IPS-11a (cell line): ENCODE data around the gene LRRC4B.

ENCODE experiments used
- H3K4me3 ChIP-seq: one replicate; pipeline ENCODE4 v1.5.1; 2013; ENCODE audit warnings: low read depth, low read length, control low read depth

The LRRC4B gene

DNA sequence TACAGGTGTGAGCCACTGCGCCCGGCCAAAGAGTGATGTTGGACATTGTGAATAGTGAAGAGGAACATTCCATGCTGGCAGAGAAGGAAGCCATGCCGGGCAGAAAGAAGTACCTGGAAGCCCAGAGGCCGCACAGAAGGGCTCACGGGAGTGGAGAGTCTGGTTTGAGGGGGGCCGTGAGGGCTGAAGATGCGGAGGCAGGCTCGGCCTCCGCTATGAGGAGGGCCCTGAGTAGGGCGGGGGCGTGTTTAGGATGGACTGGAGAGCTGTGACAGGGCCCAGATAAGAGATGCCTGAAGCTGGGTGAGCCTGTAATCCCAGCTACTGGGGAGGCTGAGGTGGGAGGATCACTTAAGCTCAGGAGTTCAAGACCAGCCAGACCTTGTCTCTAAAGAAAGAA, 58.9 kb downstream of the LRRC4B start:
- no peak overlapping the region for H3K4me3 ChIP-seq

DNA sequence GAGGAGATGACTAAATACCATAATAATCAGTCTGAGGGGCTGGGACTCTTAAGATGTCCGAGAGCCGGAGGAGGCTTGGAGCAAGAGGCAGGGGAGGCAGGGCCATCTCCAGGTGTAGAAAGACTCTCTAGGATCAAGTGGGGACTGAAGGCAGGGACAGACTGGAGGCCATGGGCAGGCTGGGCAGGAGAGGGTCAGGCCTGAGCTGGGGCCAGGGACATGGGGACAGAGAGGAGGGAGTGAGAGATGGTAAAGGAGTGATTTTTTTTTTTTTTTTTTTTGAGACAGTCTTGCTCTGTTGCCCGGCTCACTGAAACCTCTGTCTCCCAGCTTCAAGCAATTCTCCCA, 59.4 kb downstream of the LRRC4B start:
- H3K4me3 ChIP-seq: no peak overlapping the region

DNA sequence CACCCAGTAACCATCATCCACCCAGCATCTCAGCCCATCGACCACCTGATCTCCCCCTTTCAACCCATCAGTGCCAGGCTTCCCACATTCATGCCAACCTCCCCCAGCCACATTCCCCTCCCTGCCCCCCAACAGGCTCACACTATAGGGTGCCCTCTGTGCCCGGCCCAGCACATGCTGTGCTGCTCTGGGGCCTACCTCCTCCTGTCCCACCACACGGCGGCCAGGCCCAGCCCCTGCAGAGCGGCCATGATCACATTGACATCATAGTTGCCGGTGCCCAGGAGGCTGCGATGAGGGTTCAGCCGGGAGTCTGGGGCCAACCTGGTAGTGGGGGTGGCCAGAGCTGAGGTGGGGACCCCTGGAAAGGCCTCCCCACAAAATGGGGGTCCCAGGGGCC, 60.9 kb downstream of the LRRC4B start:
- no peak overlapping the region for H3K4me3 ChIP-seq

DNA sequence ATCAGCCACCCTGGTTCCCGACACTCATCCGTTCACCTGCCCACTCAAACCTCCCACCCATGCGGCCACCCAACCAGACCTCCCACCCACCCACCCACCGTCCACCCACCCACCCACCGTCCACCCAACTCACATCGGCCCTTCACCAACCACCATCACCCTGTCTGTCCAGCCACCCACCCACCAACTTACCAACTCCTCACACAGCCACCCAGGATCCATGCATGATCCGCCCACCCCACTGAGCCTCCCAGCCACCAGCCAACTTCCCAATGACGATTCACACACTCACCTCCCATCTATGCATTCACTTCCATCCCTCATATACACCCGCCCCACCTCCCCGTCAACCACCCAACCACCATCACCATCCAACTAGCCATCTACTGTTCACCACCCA, 61.5 kb downstream of the LRRC4B start:
- H3K4me3 ChIP-seq: no peak overlapping the region

DNA sequence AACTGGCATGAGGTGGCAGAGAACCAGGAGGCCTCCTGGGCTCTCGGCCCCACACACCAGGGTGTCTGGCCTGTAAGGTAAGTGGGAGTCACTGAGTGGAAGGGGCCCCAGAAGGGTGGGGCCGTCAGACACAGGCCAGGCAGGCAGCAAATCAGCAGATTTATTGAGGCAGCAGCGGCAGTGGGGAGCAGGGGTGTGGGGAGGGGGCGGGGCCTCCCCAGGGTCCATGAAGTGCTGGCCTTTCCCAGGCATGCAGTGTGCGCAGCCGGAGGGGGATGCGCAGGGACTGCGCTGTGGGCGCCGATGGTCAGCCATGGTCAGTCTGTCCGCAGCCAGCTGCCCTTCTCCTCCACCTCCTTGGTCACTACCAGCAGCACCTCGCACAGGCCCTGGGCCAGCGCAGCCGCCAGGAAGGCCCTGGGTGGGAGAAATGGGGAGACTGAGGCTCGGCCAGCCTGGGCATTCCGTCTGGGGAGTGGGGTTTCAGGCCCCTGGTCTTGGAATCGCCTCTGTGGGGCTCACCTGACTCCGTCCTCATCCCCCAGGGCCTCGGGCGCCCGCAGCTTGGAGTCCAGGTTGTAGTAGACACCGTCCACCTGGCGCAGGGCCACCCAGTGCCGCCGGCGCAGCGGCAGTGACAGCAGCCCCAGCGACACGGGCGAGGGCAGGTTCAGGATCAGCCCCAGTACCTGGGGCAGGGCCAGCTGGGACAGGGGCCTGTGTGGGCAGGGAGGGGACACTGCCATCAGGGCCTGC, 62.2 kb downstream of the LRRC4B start:
- no peak overlapping the region for H3K4me3 ChIP-seq

DNA sequence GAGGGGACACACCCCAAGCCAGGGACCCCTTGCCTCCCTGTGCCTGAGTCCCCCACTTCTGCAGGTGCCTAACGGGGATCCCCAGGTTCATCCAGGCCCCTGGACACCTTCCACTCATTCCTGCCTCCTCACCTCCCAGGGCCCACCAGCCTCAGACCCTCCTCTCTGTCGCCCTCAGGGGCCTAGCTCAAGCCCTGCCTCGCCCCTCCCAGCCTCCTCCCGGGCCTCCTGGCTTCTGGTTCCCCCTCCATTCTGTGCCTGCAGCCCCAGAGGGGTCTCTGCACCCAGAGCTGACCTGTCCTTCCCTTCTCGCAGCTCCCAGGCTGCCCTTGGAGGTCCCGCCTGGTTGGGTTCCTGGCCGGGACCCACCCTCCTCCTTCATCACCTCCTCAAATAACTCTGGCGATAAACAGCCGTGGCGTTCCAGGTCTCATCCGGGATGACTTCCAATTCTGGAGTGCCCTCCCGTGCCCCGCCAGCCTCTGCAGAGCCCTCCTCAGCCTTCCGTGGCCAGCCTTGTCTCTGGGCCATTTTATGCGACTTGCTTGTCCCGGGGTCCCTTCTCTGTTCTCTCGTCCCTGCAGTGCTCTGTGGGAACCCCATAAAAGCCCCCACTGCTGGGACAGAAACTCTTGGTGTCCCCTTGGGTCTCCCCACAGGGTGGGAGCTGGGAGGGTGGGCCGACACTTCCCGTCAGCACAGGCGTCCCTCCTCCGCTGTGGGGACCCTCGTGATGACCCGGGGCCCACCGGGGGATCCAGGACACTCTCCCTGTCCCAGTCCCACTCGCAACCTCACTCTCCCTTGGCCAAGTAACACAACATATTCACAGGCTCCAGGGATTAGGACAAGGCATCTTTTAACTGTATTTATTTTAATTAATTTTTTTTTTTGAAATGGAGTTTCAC, 66.4 kb downstream of the LRRC4B start:
- no peak overlapping the region for H3K4me3 ChIP-seq

DNA sequence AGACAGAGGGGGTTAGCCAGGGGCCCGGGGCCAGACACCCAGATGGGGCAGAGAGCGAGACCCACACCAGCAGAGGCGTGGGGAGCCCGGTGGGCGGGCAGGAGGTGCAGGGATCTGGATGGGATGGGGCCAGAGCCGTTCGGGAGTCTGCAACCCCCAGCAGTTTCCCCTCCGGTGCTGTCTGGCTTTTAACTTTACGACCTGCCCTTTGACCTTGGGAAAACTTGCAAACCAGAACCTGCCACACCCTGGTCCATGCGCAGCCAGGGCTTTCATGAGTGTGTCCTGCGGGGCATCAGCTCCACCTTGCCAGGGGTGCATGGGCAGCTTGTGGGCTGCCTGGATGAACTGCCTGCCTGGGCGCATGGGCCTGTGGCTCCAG, 67.1 kb downstream of the LRRC4B start:
- no peak overlapping the region for H3K4me3 ChIP-seq

DNA sequence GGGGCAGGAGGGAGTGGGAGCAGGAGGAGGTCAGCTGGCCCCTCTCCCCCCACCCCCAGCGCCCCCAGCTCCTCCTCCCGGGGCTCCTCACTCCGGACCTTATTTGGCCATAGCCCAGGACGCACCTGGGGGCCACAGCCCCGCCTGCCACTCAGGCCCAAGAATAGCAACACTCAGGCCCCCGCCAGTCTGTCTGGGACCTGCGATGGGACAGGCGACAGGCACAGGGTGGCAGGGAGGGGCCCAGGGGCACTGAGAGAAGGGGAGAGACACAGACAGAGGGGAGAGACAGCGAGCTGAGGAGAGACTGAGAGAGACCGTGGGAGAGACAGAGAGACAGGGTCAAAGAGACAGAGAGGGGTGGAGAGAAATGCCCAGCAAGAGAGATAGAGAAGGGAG, 67.5 kb downstream of the LRRC4B start:
- H3K4me3 ChIP-seq: no peak overlapping the region

DNA sequence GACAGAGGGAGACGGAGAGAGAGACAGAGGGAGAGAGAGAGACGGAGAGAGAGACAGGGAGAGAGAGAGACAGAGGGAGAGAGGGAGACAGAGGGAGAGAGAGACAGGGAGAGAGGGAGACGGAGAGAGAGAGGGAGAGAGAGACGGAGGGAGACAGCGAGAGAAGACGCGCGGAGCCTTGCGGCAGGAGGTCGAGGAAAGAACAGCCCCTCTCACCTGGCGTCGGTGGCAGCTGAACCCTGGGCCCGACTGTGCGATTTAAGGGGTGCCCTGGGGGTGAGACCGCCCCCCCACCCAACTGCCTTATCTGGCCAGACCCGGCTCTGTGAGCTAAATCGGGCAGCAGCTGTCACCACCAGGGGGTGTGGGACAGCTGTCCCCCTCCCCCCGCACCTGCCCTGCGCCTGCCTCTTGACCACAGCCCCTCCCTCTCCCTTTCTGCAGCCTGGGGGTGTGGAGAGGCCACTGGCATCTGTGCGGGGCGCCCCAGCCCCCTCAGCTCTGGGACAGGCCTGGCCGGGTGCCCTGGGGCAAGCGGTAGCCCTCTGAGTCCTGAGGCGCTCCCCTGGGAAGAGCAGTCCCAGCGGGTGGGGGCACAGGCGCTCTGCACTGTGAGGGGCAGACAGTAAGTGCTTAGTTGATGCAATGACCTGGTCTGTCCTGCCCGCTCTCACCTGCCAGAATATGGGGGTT, 68.0 kb downstream of the LRRC4B start:
- H3K4me3 ChIP-seq: no peak overlapping the region

DNA sequence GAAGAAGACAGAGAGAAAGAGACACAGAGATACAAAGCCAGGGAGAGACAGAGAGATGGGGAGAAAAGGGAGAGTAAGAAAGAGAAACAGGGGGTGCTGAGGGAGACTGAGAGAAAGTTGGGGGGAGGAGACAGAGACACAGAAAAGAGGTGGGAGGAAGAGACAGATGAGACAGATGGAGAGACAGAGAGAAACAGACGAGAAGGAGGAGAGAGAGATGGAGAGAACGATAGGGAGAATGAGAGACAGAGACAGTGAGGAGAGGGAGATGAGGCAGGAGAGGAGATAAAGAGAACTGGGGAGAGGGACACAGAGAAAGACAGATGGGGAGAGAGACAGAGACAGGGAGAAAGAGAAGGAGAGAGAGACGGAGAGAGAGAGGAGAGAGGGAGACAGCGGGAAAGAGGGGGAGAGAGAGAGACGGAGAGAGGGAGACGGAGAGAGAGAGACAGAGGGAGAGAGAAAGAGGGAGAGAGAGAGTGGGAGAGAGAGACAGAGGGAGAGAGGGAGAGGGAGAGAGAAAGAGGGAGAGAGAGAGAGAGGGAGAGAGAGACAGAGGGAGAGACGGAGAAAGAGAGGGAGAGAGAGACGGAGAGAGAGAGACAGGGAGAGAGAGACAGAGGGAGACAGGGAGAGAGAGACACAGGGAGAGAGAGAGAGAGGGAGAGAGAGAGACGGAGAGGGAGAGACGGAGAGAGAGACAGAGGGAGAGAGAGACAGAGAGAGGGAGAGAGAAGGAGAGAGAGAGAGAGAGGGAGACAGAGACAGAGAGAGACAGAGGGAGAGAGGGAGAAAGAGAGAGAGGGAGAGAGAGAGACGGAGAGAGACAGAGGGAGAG, 69.8 kb downstream of the LRRC4B start:
- no peak overlapping the region for H3K4me3 ChIP-seq

DNA sequence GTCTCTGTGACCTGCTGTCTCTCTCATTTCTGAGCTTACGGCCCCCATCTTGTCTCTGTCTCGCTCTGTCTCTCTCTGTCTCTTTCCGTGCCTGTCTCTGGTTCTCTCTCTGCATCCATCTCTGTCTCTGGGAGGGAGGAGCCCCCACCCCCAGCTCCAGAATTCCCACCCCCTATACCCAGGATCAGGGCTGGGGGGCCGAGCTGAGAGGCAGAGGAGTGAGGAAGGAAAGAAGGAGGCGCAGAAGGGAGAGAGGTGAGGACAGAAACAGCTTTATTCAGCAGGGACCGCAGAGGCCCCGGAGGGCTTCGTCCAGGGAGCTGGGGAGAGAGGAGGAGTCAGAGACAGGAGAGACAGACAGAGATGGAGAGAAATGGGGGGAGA, 71.2 kb downstream of the LRRC4B start:
- no peak overlapping the region for H3K4me3 ChIP-seq

DNA sequence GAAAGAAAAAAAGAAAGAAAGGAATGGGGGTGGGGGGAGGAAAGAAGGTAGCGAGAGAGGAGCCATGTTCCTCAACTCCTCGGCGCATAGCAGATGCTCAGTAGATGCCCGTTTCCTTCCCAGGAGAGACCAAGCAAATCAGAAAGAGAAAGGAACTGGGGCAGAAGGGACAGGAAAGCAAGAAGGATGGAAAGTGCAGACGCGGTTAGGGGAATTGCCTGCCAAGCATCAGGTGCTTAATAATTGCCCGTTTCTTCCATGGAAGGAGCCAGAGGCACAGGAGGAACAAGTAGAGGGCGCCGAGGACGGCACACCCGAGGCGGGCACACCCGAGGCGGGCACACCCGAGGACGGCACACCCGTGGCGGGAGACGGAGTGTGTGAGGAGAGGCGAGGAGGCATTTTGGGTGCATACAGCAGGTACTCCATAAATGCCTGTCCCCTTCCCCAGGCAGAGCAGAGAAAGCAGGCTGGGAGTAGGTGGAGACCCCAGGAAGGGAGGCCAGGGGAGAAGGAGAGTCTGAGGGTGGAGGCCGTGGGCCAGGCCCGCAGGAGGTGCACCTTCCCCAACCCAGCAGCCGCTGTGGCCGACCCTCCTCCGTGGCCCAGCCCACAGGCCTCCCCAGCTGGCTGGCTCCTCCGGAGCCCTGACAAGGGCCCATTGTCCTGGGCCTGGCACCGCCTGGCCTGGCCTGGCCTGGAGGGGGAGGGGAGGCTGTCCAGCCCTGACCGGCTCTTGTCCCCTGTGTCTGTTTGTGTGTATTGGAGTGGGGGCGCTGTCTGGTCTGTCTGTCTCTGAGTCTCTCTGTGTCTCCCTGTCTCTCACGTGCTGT, 71.8 kb downstream of the LRRC4B start:
- H3K4me3 ChIP-seq: no peak overlapping the region

DNA sequence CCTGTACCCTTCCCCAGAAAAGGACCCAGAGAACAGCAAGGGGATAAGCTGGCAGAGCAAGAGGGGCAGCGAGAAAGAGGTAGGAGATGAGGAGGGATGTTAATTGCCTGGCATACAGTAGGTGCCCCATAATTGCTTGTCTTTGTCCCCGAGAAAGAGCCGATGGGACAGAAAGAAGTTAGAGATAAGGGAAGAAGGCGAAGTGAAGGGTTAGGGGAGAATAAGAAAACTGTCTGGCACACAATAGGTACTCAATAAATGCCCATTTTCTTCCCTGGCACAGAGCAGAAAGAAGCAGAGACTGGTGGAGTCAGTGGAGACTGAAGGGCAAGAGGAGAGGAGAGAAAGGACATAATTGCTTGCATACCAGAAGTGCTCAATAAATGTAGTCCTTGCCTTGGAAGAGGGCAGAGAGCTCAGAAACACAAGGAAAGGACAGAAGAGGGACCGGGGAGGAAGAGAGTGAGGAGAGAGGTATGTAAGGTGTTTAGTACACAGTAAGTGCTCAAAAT, 73.2 kb downstream of the LRRC4B start:
- no peak overlapping the region for H3K4me3 ChIP-seq

DNA sequence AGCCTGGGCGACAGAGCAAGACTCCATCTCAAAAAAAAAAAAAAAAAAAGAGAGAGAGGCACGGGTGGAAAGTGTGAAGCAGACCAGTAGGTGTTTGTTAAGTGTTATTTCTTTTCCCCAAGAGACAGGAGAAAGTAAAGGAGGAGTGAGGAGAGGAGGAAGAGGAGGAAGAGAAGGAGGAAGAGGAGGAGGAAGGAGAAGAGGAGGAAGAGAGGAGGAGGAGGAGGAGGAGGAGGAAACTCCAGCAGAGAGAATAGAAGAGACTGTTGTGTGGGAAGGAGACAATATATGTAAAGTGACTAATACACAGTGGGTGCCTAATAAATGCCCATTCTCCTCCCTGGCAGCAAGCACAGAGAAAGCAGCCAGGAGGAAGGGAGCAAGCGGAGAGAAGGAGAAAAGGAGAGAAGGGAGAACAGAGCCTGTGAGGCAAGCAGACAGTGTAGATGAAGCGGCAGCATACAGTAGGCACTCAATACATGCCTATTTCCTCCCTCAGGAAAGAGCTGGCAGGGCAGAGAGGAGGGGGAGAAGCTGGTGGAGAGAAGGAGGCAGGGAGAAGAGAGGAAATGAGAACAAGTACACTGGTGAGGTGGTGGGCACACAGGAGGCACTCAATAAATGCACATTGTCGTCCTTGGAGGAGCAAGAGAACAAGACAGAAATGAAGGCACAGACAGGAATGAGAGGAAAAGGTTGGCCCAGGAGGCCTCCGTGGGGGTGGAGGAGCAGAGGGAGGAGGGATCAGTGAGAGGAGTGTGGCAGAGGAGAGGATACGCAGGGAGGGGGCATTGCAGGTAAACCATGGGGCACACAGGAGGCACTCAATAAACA, 73.8 kb downstream of the LRRC4B start:
- no peak overlapping the region for H3K4me3 ChIP-seq

DNA sequence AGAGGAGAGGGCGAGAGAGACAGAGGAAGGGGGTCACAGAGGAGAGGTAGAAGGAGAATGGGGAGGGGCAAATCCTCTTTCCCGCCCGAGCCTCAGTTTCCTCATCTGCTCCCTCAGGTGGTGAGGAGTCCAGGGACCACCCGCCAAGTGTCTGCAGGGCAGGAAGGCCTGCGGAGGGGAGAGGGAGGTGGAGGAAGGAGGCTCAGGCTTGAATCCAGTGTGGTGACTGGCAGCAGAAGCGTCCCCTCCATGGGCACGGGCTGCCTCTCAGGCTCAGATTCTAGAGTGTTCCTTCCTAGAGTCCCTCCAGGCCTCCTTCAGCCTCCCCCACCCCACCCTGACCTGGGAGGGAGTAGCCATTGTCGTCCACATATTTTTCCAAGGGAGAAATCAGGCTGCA, 75.1 kb downstream of the LRRC4B start:
- H3K4me3 ChIP-seq: no peak overlapping the region

DNA sequence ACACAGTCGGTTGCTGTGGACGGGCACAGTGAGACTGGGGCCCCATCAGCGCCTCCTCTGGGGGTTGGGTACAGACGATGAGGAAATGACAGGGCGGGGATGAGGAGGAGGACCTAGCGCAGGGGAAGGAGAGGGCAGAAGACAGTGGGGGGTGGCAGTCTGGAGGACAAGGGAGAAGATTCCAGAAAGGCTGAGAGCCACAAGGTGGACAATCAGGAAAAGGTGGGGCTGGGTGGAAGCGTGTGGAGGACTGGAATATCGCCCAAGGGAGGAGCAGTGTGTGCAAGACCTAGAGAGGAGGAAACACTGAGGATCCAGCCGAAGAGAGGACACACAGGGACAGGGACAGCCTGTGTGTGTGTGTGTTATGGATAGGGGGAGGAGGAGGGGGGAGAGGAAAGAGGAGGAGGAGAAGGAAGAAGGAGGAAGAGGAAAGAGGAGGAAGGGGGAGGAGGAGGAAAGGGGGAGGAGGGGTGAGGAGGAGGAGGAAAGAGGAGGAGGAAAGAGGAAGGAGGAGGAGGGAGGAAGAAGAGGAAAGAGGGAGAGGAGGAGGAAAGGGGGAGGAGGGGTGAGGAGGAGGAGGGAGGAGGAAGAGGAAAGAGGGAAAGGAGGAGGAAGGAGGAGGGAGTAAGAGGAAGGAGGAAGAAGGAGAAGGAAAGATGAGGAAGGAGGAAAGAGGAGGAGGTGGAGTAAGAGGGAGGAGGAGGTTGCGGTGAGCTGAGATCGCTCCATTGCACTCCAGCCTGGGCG, 75.8 kb downstream of the LRRC4B start:
- H3K4me3 ChIP-seq: no peak overlapping the region

DNA sequence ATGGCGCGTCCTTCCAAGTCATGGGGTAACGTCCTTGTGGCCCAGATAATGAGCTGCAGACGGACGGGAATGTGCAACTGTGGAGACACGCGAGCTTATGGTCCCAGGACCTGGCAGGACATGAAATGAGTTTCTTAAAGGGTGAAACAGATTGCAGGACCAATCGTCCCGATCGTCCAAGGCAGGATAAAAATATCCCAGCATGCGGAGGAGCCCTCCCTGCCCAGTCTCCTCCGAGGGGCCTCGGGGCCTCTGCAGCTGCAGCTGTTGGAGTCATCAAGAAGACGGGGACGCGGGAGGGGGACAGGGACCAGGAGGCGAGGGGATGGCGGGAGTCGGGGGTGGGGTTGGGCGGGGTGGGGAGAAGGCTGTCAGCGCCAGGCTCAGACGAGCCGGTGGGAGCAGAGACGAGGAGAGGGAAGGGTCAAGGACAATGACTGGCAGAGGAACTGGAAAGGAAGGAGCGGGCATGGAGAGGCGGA, 77.2 kb downstream of the LRRC4B start:
- no peak overlapping the region for H3K4me3 ChIP-seq

DNA sequence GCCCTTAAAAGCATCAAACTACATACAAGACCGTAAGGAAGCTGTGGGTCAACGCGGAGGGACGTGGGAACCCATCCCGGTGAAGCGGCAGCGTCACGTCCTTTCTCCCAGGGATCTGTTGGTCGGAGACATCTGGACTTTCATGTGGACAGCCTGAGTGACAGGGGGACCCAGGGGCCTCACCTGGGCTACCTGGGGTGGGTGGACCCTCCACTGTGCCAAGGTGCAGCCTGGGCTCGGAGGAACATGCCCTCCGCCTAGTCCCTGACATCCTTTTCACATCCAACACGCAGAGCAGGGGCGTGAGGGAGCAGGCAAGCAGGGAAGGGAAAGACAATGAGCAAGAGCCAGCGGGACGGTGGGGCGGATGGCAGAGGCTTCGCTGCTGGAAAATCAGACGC, 77.8 kb downstream of the LRRC4B start:
- no peak overlapping the region for H3K4me3 ChIP-seq
